ENCODE data around the gene CD80.
"Not testable (repeated sequence)": the region's sequence is repeated elsewhere in the genome, so short reads cannot be mapped to it uniquely, and the experiment has no call there.

Gene CD80

GRCh38 chr3:119585208-119585607, 25.8 kb upstream of the CD80 start:
- DNase-seq (ENCODE audit: low read depth in 1 of 2, low spot score in 1 of 2): no peak

DNA sequence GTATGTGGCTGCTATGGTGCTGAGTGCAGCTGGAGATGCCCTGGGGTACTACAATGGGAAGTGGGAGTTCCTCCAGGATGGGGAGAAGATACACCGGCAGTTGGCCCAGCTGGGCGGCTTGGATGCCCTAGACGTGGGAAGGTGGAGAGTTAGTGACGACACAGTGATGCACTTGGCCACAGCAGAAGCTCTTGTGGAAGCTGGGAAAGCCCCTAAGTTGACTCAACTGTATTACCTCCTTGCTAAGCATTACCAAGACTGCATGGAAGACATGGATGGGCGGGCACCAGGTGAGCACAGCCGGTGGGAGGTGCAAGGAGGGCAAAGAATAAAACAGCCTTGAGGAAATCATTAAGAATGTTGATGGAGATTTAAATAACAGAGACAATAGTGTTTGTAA, 22.8 kb upstream of the CD80 start:
- DNase-seq (ENCODE audit: low read depth in 1 of 2, low spot score in 1 of 2): no peak

- no peak for DNase-seq (ENCODE audit: low read depth in 1 of 2, low spot score in 1 of 2)
Measured at GRCh38 chr3:119580067-119580760, 20.8 kb upstream of the CD80 start.

DNA sequence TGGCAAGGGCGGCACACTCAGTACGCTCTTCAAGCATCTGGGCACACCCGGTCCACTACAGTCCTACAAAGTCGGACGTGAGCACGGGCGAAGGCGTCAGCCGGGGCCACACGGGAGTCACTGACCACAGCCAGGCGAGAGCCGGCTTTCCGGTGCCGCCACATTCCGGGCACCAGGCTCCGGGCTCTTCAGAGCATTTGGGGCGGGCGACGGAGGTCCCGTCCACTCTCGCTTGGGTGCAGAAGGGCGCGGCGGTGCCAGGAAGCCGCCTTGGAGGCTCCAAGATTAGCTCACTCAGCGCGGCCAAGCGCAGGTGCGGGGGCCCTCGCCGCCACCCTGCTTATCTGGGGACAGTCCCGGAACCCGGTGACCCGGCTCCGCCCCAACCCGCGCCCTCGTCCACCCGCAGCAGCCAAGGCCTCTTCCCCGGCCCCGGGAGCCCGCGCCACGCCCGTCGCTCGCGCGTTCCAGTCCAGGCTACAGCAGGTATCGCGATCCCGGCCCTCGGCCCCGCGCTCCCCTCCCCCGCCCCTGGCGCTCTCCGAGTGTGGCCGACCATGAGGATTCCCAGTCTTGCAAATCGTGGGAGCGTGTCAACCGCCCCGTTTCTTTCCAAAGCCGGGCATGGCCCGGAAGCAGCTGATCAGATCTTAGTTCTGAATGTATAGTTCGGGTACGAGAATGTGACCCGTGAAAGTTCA, 20.1 kb upstream of the CD80 start, which contains the start of gene ADPRH:
Gene ADPRH, plus strand, starts transcription at position 127 of the 701 bp plus-strand sequence. CDS start 2,678 bp downstream, outside the sequence.
- DNase-seq (ENCODE audit: low read depth in 1 of 2, low spot score in 1 of 2): peak; percentile 17 to 36

- no peak for DNase-seq (ENCODE audit: low read depth in 1 of 2, low spot score in 1 of 2)
Measured at GRCh38 chr3:119575507-119575906, 16.1 kb upstream of the CD80 start.

DNA sequence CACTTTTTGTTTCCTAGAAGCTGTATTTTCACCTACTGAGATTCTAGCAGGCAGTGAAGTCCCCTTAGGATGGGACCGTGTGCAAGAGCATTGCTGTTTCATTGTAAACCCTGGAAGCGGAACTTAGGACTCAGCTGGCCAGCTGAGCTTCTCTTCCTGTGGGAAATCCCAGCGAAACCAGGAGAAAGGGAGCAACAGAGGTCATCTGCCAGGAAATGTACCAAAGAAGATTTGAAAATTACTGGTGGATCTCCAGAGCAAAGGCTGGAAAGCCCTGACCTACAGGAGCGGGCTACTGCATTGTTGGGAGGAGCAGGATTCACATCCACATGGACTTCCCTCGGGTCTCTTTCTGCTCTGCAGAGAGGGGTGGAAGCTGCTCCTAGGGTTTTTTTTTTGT, 12.3 kb upstream of the CD80 start:
- no peak for DNase-seq (ENCODE audit: low read depth in 1 of 2, low spot score in 1 of 2)

DNA sequence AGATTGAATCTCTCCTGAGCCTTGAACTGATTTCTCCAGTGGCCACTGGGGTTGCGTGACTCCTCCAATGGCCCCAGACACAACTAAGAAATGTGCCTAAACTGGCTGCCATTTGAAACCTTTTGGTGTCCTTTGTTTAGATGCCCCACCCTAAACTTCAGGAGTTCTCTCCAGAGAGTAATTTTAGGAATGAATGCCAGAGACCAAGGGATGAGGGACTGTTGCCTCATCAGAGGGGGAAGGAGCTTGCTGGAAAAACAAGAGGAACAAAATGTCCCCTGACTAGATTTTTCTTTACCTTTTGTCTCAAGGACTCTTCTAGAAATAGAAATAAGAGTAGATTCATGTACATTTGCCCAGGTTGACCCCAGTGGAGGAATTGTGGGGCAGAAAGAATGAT, 11.8 kb upstream of the CD80 start:
- DNase-seq (ENCODE audit: low read depth in 1 of 2, low spot score in 1 of 2): no peak

DNA sequence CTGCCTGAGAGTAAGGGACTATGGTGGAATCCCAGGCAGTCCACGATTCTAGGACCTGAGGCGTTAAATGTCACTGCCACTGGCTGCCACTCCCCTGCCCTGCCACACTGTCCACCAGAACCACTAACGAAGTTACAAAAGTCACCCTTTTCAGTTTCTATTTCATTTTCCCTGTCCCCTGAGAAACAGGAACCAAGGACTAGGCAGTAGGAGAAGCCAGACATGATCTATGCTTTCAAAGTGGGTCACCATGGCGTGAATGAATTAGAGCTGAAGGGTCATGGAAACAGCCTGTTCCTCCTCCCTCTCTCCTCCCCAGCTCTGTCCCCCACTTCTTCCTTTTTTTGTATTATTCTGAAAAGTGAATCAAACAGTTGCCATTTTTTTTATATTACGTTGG, 10.8 kb upstream of the CD80 start:
- DNase-seq (ENCODE audit: low read depth in 1 of 2, low spot score in 1 of 2): no peak

GRCh38 chr3:119569156-119569555, 9.7 kb upstream of the CD80 start:
- DNase-seq (ENCODE audit: low read depth in 1 of 2, low spot score in 1 of 2): no peak

DNA sequence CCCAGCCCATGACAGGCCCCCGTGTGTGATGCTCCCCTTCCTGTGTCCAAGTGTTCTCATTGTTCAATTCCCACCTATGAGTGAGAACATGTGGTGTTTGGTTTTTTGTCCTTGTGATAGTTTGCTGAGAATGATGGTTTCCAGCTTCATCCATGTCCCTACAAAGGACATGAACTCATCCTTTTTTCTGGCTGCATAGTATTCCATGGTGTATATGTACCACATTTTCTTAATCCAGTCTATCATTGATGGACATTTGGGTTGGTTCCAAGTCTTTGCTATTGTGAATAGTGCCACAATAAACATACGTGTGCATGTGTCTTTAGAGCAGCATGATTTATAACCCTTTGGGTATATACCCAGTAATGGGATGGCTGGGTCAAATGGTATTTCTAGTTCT, 3.9 kb upstream of the CD80 start:
- not testable (repeated sequence) for DNase-seq (ENCODE audit: low read depth in 1 of 2, low spot score in 1 of 2)

DNA sequence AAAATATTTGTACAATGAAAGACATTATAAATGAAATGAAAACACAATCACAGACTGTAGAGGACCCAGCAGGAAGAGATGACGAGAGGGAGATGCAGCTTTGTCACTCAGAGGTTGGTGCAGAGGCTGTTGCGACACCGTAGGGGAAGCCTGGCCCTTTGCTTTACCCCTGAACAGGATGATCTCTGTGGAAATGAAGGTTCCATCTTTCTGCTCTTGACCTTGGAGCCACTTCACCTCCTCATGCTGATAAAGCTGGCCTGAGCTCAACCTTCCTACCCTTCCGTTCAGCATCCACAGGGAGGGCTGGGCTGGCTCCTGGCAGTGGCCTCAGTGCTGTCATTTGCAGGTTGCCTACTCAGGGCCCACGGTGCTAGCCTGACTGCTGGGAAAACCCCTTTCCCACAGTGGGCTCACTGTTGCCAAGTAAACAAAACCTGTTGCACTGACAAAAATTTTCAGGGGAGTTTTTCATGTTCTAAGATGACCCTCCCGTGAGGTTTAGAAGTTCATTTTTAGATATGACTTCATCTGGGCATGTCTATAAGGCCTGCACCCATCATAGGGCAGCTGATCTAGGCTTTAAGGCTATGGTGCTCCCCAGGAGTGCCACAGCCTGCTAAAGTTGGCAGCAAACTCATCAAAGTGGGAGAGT, 3.0 kb upstream of the CD80 start:
- DNase-seq (ENCODE audit: low read depth in 1 of 2, low spot score in 1 of 2): no peak

DNA sequence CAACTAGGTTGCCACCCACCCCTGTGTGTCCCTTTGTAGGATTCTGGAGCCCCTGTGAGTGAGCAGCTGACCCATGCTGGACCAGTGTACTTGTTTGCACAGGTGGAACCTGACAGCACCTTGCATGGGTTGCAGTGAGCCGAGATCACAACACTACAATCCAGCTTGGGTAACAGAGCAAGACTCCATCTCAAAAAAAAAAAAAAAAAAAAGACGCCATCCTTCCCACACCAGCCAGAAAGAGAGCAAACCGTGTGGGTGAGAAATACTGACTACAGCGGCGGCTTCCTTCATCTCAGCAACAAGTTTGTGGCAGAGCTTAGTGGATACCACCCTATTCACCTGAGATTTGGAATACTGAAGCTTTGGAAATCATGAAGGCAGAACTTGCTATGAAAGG, 746 bp upstream of the CD80 start:
- no peak for DNase-seq (ENCODE audit: low read depth in 1 of 2, low spot score in 1 of 2)

DNA sequence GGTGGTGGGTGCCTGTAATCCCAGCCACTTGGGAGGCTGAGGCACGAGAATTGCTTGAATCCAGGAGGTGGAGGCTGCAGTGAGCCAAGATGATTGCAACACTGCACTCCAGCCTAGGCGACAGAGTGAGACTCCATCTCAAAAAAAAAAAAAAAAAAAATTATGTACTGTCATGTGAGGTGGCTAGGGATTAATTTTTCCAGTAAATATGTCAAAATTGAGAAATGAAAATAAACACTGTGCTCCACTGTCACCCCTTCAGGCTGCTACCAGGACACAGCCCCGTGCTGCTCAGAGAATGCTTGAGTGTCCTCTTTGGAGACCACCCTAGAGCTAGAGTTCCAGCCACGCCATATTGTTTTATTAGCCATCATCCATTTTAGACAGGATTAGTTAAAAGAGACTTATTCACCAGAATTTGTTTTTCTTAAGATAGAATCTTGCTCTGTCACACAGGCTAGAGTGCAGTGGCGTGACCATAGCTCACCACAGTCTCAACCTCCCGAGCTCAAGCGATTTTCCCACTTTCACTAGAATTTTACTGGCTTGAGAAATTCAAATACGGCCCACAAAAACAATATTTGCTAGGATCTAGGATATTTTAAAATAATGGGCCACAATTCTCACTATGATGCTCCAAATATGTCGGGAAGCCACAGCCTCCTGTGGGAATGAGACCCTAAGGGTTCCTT, 642 bp downstream of the CD80 start:
- DNase-seq (ENCODE audit: low read depth in 1 of 2, low spot score in 1 of 2): no peak

DNA sequence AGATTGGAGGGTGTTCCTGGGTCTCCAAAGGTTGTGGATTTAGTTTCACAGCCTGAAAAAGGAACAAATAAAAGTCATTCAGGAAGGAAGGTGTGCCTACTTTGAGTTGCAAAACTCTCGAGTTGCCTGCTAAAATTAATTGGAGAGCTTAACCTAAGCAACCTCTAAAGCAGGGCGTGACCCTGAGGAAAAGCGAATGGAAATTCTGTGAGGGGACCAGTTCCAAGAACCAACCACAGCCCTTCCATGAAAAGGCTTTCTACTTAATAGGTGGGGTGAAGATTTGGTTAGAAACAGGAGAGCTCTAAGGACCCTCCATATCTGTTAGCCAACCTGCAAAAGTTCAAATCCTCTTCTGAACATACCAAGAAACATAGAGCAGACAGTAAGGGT, 1.5 kb downstream of the CD80 start:
- no peak for DNase-seq (ENCODE audit: low read depth in 1 of 2, low spot score in 1 of 2)

- DNase-seq (ENCODE audit: low read depth in 1 of 2, low spot score in 1 of 2): no peak
Measured at GRCh38 chr3:119557192-119557876, 2.1 kb downstream of the CD80 start.

DNA sequence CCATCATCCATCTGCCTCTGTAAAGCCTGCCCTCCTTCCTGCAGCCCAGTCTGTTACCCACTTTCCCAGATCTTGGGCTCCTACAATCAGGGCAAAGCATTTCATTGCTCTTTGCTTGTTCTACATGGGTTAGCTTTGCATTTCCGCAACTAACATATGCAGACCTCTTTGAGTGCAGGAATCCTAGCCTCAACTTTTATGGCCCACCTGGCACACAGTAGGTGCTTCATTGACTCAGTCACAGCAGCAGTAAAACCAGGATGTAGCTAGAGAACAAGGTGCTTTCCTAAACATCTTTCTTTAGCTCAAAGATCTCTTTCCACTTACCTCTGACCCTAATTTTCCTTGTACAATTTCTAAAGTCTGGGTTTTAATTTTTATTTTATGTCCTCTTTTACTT, 3.5 kb downstream of the CD80 start:
- no peak for DNase-seq (ENCODE audit: low read depth in 1 of 2, low spot score in 1 of 2)

DNA sequence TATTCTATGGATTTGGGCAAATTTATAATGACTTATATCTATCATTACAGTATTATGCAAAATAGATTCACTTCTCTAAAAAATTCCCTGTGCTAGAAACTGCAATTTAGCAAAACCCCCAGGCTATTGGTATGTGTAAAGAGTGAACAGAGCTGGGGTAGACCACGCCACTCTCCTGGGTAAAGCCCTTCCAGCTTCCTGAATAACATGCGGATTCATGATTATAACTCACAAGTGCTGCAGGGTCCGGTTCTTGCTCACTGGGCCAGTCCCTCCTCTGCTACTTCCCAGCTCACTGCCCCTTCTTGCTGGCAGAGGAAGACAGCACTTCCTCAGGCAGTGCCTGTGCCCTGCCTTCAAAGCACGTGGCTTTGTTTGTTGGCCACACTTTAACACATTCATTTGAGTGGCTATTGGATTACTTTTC, 4.1 kb downstream of the CD80 start:
- no peak for DNase-seq (ENCODE audit: low read depth in 1 of 2, low spot score in 1 of 2)

- no peak for DNase-seq (ENCODE audit: low read depth in 1 of 2, low spot score in 1 of 2)
Measured at GRCh38 chr3:119553823-119554415, 5.5 kb downstream of the CD80 start.

DNA sequence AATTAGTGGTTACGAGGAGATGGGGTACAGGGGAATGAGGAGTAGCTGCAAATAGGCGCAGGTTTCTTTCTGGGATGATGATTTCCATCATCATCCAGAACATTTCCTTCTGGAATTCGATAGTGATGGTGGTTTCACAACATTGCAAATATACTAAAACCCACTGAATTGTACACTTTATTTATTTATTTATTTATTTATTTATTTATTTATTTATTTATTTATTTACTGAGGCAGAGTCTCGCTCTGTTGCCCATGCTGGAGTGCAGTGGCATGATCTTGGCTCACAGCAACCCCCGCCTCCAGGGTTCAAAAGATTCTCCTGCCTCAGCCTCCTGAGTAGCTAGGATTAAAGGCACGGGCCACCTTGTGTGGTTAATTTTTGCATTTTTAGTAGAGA, 6.5 kb downstream of the CD80 start:
- not testable (repeated sequence) for DNase-seq (ENCODE audit: low read depth in 1 of 2, low spot score in 1 of 2)

DNA sequence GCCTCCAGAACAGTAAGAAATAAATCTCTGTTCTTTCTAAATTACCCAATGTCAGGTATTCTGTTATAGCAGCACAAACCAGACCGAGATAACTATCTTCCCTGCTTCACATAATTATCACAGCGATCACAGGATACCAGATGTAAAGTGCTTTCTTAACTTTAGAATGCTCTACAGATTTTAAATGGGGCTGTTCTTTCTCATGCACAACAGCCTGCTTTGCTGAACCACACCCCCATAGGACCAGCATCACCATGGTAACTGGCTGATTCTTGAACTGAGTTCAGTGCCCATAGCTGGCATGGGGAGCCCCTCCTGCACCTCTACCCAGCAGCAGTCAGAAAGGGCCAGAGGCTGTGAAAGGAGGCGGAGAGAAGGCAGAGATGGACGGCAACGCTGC, 7.8 kb downstream of the CD80 start:
- DNase-seq (ENCODE audit: low read depth in 1 of 2, low spot score in 1 of 2): no peak
